Hepatocyte (in vitro differentiated cells): ENCODE data around the gene TTC7B. TPM values are rescaled to one million over a fixed set of nuclear protein-coding genes. Genes with fewer than 3 reads are reported as not detected.

Experiments
- DNase-seq: peaks from one replicate; pipeline ENCODE4 v3.0.0-alpha.2; 2016; ENCODE audit warnings: low spot score
- H2AFZ ChIP-seq: fragments of 200-600 bp; sonication (generic); 2 replicates; pipeline ENCODE4 v1.6.0; 2016; ENCODE audit warnings: antibody characterized with exemption, mild to moderate bottlenecking
- H3K27ac ChIP-seq: fragments of 200-600 bp; sonication (generic); 2 replicates; pipeline ENCODE4 v1.5.1; 2016; ENCODE audit warnings: mild to moderate bottlenecking
- H3K27me3 ChIP-seq: fragments of 200-600 bp; sonication (generic); 2 replicates; pipeline ENCODE4 v1.6.1; 2016
- H3K36me3 ChIP-seq: fragments of 200-600 bp; sonication (generic); replicated peaks from 2 replicates; pipeline ENCODE4 v1.5.1; 2016; ENCODE audit warnings: low read depth; ENCODE audit not compliant: insufficient read depth
- H3K4me1 ChIP-seq: fragments of 200-600 bp; sonication (generic); 2 replicates; pipeline ENCODE4 v1.5.1; 2016; ENCODE audit warnings: mild to moderate bottlenecking, moderate library complexity; ENCODE audit not compliant: insufficient read depth
- H3K4me2 ChIP-seq: fragments of 200-600 bp; sonication (generic); 2 replicates; pipeline ENCODE4 v1.6.0; 2016
- H3K4me3 ChIP-seq: fragments of 200-600 bp; sonication (generic); 2 replicates; pipeline ENCODE4 v1.5.1; 2016; ENCODE audit warnings: mild to moderate bottlenecking
- H3K79me2 ChIP-seq: fragments of 200-600 bp; sonication (generic); 2 replicates; pipeline ENCODE4 v1.6.0; 2017; ENCODE audit warnings: mild to moderate bottlenecking
- H3K9me2 ChIP-seq: fragments of 200-600 bp; sonication (generic); replicated peaks from 2 replicates; pipeline ENCODE4 v1.6.0; 2017; ENCODE audit warnings: mild to moderate bottlenecking; ENCODE audit not compliant: insufficient read depth
- H3K9me3 ChIP-seq: fragments of 200-600 bp; sonication (generic); 2 replicates; pipeline ENCODE4 v1.5.1; 2016; ENCODE audit warnings: low read depth, mild to moderate bottlenecking
- H4K20me1 ChIP-seq: fragments of 200-600 bp; sonication (generic); 2 replicates; pipeline ENCODE4 v1.6.0; 2016; ENCODE audit warnings: mild to moderate bottlenecking; ENCODE audit not compliant: insufficient read depth, poor library complexity, severe bottlenecking
- EZH2 ChIP-seq: fragments of 200-600 bp; sonication (generic); IDR thresholded peaks from 2 replicates; pipeline ENCODE4 v1.6.1; 2016; ENCODE audit warnings: antibody characterized with exemption, mild to moderate bottlenecking, borderline replicate concordance
- EZH2phosphoT487 ChIP-seq: fragments of 200-600 bp; sonication (generic); IDR thresholded peaks from one replicate; pipeline ENCODE4 v1.6.1; 2018; ENCODE audit warnings: antibody characterized with exemption, mild to moderate bottlenecking, low read depth, moderate library complexity; ENCODE audit not compliant: unreplicated experiment, severe bottlenecking
- WGBS: methylation state at CpG from one replicate; pipeline ENCODE4 v1.1.6; 2016; ENCODE audit warnings: low lambda C conversion rate; ENCODE audit errors: missing lambda C conversion rate; 5-methylcytosine and 5-hydroxymethylcytosine counted together
- polyA plus RNA-seq: library from polyadenylated mRNA; unstranded; fragments of >200 nt; fragmentation: Nextera tagmentation; extraction: Ambion mirVana; gene quantifications from 2 replicates; pipeline ENCODE4 v1.2.1, GENCODE V29; 2016
- total RNA-seq: library from RNA; depleted of rRNA; stranded (reverse); fragments of >200 nt; gene quantifications from 2 replicates; pipeline ENCODE4 v1.2.3, GENCODE V29; 2014
- TF ChIP-seq, protein P1 (sequence below): fragments of 200-600 bp; sonication (generic); IDR thresholded peaks from 2 replicates; pipeline ENCODE4 v1.5.1; 2016; ENCODE audit warnings: antibody characterized with exemption, mild to moderate bottlenecking; ENCODE audit not compliant: poor library complexity

TTC7B gene
- total and polyA plus RNA-seq, 2 experiments from 2014 or later: 10.7 to 25.5 TPM

DNA sequence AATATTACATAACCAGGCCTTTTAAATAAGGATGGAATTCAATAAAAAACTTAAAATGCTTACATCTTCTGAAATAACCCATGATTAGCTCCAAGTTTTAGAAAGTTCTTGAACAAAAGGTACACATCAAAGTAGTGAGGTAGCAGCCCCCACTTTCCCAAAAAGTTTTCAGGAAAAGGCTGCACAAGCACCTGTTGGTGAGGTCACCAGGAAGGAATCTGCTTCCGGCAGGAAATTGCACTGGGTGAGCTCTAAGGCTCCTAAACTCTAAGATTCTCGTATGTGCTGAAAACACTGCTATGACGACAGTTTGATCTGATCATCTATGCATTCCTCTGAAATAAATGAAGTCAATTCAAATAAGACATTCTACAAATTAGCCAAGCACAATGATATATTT, 34.3 kb upstream of the TTC7B start:
- no peaks in the 10 kb centered on the region for H4K20me1 ChIP-seq
- H2AFZ ChIP-seq: no peak overlapping the region
- H3K4me2 ChIP-seq: no peak overlapping the region
- H3K36me3 ChIP-seq: no peaks in the 10 kb centered on the region
- no peaks in the 10 kb centered on the region for H3K4me1 ChIP-seq
- no peaks in the 10 kb centered on the region for H3K27me3 ChIP-seq
- DNase-seq: no peak
- H3K4me3 ChIP-seq: no peak overlapping the region
- H3K9me3 ChIP-seq: no peaks in the 10 kb centered on the region
- H3K79me2 ChIP-seq: no peaks in the 10 kb centered on the region
- 54% methylated on average over 3 of the region's 3 CpGs for WGBS
- no peaks in the 10 kb centered on the region for H3K9me2 ChIP-seq
- TF ChIP-seq EZH2phosphoT487: no peak
- H3K27ac ChIP-seq: no peak overlapping the region

DNA sequence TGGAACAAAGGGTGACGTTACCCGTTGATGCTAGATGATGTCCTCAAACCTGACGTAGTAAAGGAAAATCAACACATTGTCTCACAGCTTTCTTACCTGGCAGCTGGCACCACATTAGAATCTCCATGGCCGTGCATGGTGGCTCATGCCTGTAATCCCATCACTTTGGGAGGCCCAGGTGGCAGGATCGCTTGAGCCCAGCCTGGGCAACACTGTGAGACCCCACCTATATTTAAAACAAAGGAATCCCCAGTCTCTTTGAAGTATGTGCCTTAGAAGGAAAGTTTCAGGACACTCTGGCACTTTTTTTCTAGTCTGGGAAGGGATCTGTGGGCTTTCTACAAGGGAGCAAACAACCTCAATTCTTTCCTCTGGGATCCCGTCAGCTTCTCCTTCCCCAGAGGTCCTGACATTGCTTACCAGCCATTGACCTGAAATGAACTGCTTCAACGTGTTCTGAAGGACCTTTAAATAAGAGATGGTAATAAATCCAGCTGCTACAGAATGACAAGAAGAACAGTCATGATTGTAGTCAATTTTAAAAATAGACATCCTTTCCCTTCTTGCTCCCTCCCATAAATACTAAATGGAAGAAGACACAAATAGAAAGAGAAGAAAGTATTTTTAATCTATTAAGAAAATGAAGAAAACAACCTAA, 33.7 kb upstream of the TTC7B start:
- no peaks in the 10 kb centered on the region for H3K27me3 ChIP-seq
- TF ChIP-seq, protein P1, sequence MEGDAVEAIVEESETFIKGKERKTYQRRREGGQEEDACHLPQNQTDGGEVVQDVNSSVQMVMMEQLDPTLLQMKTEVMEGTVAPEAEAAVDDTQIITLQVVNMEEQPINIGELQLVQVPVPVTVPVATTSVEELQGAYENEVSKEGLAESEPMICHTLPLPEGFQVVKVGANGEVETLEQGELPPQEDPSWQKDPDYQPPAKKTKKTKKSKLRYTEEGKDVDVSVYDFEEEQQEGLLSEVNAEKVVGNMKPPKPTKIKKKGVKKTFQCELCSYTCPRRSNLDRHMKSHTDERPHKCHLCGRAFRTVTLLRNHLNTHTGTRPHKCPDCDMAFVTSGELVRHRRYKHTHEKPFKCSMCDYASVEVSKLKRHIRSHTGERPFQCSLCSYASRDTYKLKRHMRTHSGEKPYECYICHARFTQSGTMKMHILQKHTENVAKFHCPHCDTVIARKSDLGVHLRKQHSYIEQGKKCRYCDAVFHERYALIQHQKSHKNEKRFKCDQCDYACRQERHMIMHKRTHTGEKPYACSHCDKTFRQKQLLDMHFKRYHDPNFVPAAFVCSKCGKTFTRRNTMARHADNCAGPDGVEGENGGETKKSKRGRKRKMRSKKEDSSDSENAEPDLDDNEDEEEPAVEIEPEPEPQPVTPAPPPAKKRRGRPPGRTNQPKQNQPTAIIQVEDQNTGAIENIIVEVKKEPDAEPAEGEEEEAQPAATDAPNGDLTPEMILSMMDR: no peak
- TF ChIP-seq EZH2: no peak
- no peak for TF ChIP-seq EZH2phosphoT487
- no peak overlapping the region for H3K27ac ChIP-seq
- no peaks in the 10 kb centered on the region for H3K4me1 ChIP-seq
- no peaks in the 10 kb centered on the region for H3K9me3 ChIP-seq
- 79% methylated on average over 7 of the region's 7 CpGs for WGBS
- no peak overlapping the region for H3K4me3 ChIP-seq
- H3K4me2 ChIP-seq: no peak overlapping the region
- H4K20me1 ChIP-seq: no peaks in the 10 kb centered on the region
- no peaks in the 10 kb centered on the region for H3K36me3 ChIP-seq
- H2AFZ ChIP-seq: no peak overlapping the region
- H3K79me2 ChIP-seq: no peaks in the 10 kb centered on the region
- no peaks in the 10 kb centered on the region for H3K9me2 ChIP-seq
- DNase-seq: no peak

DNA sequence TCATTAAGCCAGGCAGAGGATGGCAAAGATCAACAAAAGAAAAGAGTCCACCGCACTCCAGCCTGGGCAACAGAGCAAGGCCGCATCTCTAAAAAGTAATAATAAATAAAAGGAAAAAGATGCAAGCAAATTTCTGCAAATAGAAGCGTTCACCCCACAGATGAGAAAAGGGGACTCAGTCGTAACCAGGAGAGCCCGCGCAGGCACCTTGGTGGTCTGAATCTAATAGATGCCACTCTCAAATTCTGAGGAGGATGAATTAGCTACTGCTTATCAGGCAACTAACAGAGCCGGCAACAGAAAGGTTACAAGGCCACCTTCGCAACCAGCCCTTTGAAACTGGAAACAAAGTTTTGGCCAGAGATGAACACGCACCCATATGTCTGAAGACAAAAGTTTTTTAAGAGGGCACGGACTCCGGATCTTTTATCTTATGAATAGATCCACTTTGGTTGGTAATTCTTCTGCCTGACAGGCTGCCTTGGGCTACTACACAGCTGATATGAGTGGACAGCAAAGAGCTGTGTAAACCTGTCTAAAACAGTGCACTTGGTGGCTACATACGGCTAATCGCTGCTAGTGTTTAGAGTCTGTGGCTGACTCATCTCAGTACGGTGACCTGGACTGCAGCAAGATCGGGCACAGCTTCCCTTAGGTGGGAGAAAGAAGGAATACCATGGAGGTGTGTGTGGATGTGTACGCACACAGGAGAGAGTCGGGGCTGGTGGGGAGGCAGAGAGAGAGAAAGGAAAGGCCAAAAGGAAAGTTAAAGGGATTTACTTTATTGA, 32.9 kb upstream of the TTC7B start:
- no peaks in the 10 kb centered on the region for H3K27me3 ChIP-seq
- H3K27ac ChIP-seq: no peak overlapping the region
- 77% methylated on average over 17 of the region's 17 CpGs for WGBS
- no peaks in the 10 kb centered on the region for H3K9me2 ChIP-seq
- no peaks in the 10 kb centered on the region for H3K9me3 ChIP-seq
- no peaks in the 10 kb centered on the region for H3K36me3 ChIP-seq
- no peak for TF ChIP-seq EZH2
- TF ChIP-seq, protein P1: no peak
- H4K20me1 ChIP-seq: no peaks in the 10 kb centered on the region
- no peaks in the 10 kb centered on the region for H3K79me2 ChIP-seq
- no peak overlapping the region for H2AFZ ChIP-seq
- no peak overlapping the region for H3K4me3 ChIP-seq
- H3K4me1 ChIP-seq: no peaks in the 10 kb centered on the region
- H3K4me2 ChIP-seq: no peak overlapping the region
- no peak for DNase-seq

DNA sequence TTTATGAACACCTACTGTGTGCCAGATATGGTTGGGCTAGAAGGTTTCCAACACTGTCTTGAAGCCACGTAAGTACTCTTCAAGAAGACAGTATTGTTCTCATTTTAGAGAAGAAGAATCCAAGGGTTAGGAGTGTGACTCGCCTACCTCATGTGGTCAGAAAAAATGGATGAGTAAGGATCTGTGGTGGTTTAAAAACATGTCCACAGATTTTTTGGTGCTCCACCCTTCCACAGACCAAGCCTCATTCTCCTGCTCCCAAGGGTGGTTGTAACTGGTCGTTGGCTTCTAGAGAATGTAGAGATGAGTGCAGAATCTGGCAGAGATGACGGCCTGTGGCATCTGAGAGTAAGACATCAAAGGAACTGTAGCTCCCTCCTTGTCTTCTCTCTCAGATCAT, 30.3 kb upstream of the TTC7B start:
- Histone ChIP-seq H3K4me3 (no peak overlapping the region), H4K20me1 (no peaks in the 10 kb centered on the region), H3K79me2 (no peaks in the 10 kb centered on the region), H3K27me3 (no peaks in the 10 kb centered on the region), H3K36me3 (no peaks in the 10 kb centered on the region), H3K4me2 (no peak overlapping the region), H3K9me2 (no peaks in the 10 kb centered on the region), H3K9me3 (no peaks in the 10 kb centered on the region), H3K4me1 (no peaks in the 10 kb centered on the region), H3K27ac (no peak overlapping the region), H2AFZ (no peak overlapping the region)
- TF ChIP-seq EZH2phosphoT487 (no peak), EZH2 (no peak)
- TF ChIP-seq, protein P1: no peak
- DNase-seq: no peak
- 94% methylated on average over 4 of the region's 4 CpGs for WGBS
